ENCODE measurements around the gene FGFRL1. TPM values are rescaled to one million over a fixed set of nuclear protein-coding genes. Genes with fewer than 3 reads are reported as not detected.
A peak's percentile ranks its signal among the peaks of the same experiment; 100 is the strongest.

FGFRL1 gene
- total and polyA plus RNA-seq, 2 of the 13 experiments (the other 11 are each of a cell fraction or from before 2014, with no cell fraction given), result 19.1 to 30.6 TPM

GRCh38 chr4:1030031-1030430 lies 18.6 kb downstream of the FGFRL1 start:
- ChIA-PET POLR2A (no interaction called here), CTCF (ENCODE audit: low intra/inter-chr PET ratio, low total read pairs) (no interaction called here)
- peaks cover 6 to 11% of the 10 kb centered on the region in 2 experiments; a peak in 3 of 5 replicates for H3K36me3 ChIP-seq (replicated peaks in 1 of 2; ENCODE audit: control insufficient read depth in 1 of 2, insufficient read depth in 2 of 2, low read length in 2 of 2)
- peaks cover 53% of the 10 kb centered on the region for H3K4me1 ChIP-seq (ENCODE audit: insufficient read depth, low read length)
- WGBS (ENCODE audit: low lambda C conversion rate), result 0% methylated on average over 3 of the region's 12 CpGs
- peaks cover 26 to 68% of the 10 kb centered on the region in 2 experiments for H3K27me3 ChIP-seq (ENCODE audit: control insufficient read depth in 1 of 2, insufficient read depth in 2 of 2, low read length in 2 of 2)
- DNase-seq (ENCODE audit: low spot score) (no peak), FAIRE-seq (no peak), ATAC-seq (peak; percentile 21)
- intact Hi-C loops (cut with micrococcal nuclease; ENCODE audit: unreplicated experiment), result no loop called here
- H3K9ac ChIP-seq (ENCODE audit: insufficient read depth, low read depth, low read length), result no peak overlapping the region
- H3K4me2 ChIP-seq (ENCODE audit: low read depth, low read length), result peak overlapping the region; percentile 59
- TF ChIP-seq ZNF670 (CRISPR knock-in tag; IDR thresholded peaks at IDR 0.05; ENCODE audit: borderline replicate concordance), result no peak
- no peak for TF ChIP-seq ZNF782 (CRISPR knock-in tag; IDR thresholded peaks at IDR 0.05; ENCODE audit: borderline replicate concordance)
- TF ChIP-seq ZFY (CRISPR knock-in tag; IDR thresholded peaks at IDR 0.05), result no peak
- TF ChIP-seq ZNF317 (CRISPR knock-in tag; IDR thresholded peaks at IDR 0.05), result no peak
- TF ChIP-seq, protein P1, sequence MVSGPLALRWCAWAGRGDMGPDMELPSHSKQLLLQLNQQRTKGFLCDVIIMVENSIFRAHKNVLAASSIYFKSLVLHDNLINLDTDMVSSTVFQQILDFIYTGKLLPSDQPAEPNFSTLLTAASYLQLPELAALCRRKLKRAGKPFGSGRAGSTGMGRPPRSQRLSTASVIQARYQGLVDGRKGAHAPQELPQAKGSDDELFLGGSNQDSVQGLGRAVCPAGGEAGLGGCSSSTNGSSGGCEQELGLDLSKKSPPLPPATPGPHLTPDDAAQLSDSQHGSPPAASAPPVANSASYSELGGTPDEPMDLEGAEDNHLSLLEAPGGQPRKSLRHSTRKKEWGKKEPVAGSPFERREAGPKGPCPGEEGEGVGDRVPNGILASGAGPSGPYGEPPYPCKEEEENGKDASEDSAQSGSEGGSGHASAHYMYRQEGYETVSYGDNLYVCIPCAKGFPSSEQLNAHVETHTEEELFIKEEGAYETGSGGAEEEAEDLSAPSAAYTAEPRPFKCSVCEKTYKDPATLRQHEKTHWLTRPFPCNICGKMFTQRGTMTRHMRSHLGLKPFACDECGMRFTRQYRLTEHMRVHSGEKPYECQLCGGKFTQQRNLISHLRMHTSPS (CRISPR knock-in tag; IDR thresholded peaks at IDR 0.05; ENCODE audit: low read depth), result 0 out of 2 replicates have a peak, but pooled peaks have one; percentile 24
- H3K9me3 ChIP-seq (ENCODE audit: low read length), result no peaks in the 10 kb centered on the region
- no peaks in the 10 kb centered on the region; the same call in 1 of the 2 replicates for H4K20me1 ChIP-seq (ENCODE audit: insufficient read depth, low read length)
- H3K4me3 ChIP-seq (replicated peaks in 1 of 3; ENCODE audit: insufficient read depth in 1 of 3, low read depth in 2 of 3, low read length in 3 of 3), result peak overlapping the region in 2 of 3 experiments; percentile 7 to 46; a peak in 1 of 6 replicates
- in situ Hi-C loops (cut with HindIII; ENCODE audit: extremely low pct_ligation_motif_present, low pct_unique_long_range_greater_than_20kb), result no loop called here
- no TSS peak for BruUV-seq (replicated peaks)
- H2AFZ ChIP-seq (ENCODE audit: low read length), result no peak overlapping the region
- no peaks in the 10 kb centered on the region for H3K79me2 ChIP-seq (ENCODE audit: insufficient read depth, low read length)
- H3K27ac ChIP-seq (ENCODE audit: extremely low read length, insufficient read depth, low read length), result no peak overlapping the region

DNA sequence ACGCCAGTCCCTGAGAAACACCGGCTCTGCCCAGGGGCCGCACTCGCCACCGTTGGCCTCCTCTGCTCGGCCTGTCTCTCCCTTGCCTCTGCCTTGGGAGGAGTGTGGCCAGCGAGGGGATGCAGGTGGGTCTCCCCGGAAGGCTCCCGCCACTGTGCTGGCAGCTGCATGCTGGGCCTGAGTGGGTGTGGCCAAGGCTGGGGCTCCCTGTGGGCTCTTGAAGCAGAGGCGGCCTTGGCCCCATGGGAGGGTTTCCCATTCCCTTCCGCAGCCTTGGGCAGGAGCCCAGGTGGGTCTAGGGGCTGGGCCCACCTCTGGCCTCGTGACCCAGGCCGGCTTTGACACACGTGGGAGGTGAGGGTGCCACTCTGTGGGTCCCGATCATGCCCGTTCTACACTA lies 19.1 kb downstream of the FGFRL1 start:
- Histone ChIP-seq H2AFZ (ENCODE audit: low read length) (no peak overlapping the region), H3K9ac (ENCODE audit: insufficient read depth, low read depth, low read length) (no peak overlapping the region), H3K79me2 (ENCODE audit: insufficient read depth, low read length) (no peaks in the 10 kb centered on the region), H3K36me3 (replicated peaks in 1 of 2; ENCODE audit: control insufficient read depth in 1 of 2, insufficient read depth in 2 of 2, low read length in 2 of 2) (peaks cover 4 to 6% of the 10 kb centered on the region in 2 experiments; a peak in 3 of 5 replicates), H4K20me1 (ENCODE audit: insufficient read depth, low read length) (no peaks in the 10 kb centered on the region; the same call in 1 of the 2 replicates), H3K4me1 (ENCODE audit: insufficient read depth, low read length) (peaks cover 58% of the 10 kb centered on the region), H3K27me3 (ENCODE audit: control insufficient read depth in 1 of 2, insufficient read depth in 2 of 2, low read length in 2 of 2) (peaks cover 29 to 71% of the 10 kb centered on the region in 2 experiments), H3K4me3 (replicated peaks in 1 of 3; ENCODE audit: insufficient read depth in 1 of 3, low read depth in 2 of 3, low read length in 3 of 3) (peak overlapping the region in 2 of 3 experiments; percentile 7 to 46; a peak in 2 of 6 replicates), H3K9me3 (ENCODE audit: low read length) (no peaks in the 10 kb centered on the region), H3K4me2 (ENCODE audit: low read depth, low read length) (peak overlapping the region; percentile 59), H3K27ac (ENCODE audit: extremely low read length, insufficient read depth, low read length) (no peak overlapping the region)
- ATAC-seq (peak; percentile 7), FAIRE-seq (no peak), DNase-seq (ENCODE audit: low spot score) (no peak)
- BruUV-seq (replicated peaks), result no TSS peak
- CTCF ChIA-PET (ENCODE audit: low intra/inter-chr PET ratio, low total read pairs), result no interaction called here
- POLR2A ChIA-PET, result no interaction called here
- WGBS (ENCODE audit: low lambda C conversion rate), result no CpG with 5 or more reads among the region's 16 CpGs
- intact Hi-C loops (cut with micrococcal nuclease; ENCODE audit: unreplicated experiment), result no loop called here
- in situ Hi-C loops (cut with HindIII; ENCODE audit: extremely low pct_ligation_motif_present, low pct_unique_long_range_greater_than_20kb), result no loop called here
- TF ChIP-seq, protein P2, sequence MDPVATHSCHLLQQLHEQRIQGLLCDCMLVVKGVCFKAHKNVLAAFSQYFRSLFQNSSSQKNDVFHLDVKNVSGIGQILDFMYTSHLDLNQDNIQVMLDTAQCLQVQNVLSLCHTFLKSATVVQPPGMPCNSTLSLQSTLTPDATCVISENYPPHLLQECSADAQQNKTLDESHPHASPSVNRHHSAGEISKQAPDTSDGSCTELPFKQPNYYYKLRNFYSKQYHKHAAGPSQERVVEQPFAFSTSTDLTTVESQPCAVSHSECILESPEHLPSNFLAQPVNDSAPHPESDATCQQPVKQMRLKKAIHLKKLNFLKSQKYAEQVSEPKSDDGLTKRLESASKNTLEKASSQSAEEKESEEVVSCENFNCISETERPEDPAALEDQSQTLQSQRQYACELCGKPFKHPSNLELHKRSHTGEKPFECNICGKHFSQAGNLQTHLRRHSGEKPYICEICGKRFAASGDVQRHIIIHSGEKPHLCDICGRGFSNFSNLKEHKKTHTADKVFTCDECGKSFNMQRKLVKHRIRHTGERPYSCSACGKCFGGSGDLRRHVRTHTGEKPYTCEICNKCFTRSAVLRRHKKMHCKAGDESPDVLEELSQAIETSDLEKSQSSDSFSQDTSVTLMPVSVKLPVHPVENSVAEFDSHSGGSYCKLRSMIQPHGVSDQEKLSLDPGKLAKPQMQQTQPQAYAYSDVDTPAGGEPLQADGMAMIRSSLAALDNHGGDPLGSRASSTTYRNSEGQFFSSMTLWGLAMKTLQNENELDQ (CRISPR knock-in tag; IDR thresholded peaks at IDR 0.05; ENCODE audit: borderline replicate concordance), result no peak
- no peak for TF ChIP-seq ZNF496 (CRISPR knock-in tag; IDR thresholded peaks at IDR 0.05; ENCODE audit: insufficient replicate concordance)
- no peak for TF ChIP-seq ZKSCAN5 (CRISPR knock-in tag; IDR thresholded peaks at IDR 0.05)
- 0 out of 2 replicates have a peak, but pooled peaks have one; percentile 35 for TF ChIP-seq GABPB1 (CRISPR knock-in tag; IDR thresholded peaks at IDR 0.05)
- TF ChIP-seq, protein P3, sequence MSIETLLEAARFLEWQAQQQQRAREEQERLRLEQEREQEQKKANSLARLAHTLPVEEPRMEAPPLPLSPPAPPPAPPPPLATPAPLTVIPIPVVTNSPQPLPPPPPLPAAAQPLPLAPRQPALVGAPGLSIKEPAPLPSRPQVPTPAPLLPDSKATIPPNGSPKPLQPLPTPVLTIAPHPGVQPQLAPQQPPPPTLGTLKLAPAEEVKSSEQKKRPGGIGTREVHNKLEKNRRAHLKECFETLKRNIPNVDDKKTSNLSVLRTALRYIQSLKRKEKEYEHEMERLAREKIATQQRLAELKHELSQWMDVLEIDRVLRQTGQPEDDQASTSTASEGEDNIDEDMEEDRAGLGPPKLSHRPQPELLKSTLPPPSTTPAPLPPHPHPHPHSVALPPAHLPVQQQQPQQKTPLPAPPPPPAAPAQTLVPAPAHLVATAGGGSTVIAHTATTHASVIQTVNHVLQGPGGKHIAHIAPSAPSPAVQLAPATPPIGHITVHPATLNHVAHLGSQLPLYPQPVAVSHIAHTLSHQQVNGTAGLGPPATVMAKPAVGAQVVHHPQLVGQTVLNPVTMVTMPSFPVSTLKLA (IDR thresholded peaks at IDR 0.05), result no peak

Data from HepG2 (cell line).